ENCODE data around the gene GPC6.

GPC6 gene

GRCh38 chr13:93951108-93951507 is 724.5 kb downstream of the GPC6 start:
- no peak for DNase-seq
- no peak overlapping the region for H3K4ac ChIP-seq (ENCODE audit: low read depth in 1 of 2, low read length in 2 of 2)

GRCh38 chr13:93951951-93952350 is 725.3 kb downstream of the GPC6 start:
- Histone ChIP-seq H3K79me1 (replicated peaks; ENCODE audit: low read length, poor library complexity, severe bottlenecking) (no peaks in the 10 kb centered on the region), H3K14ac (ENCODE audit: low read length in 2 of 2) (no peak overlapping the region), H2BK15ac (ENCODE audit: low read depth, poor library complexity, severe bottlenecking) (no peak overlapping the region), H3K36me3 (ENCODE audit: control insufficient read depth in 1 of 2, insufficient read depth in 2 of 2, low read depth in 1 of 2, low read length in 2 of 2) (no peaks in the 10 kb centered on the region), H2AFZ (ENCODE audit: low read depth, low read length) (no peak overlapping the region), H3K4ac (ENCODE audit: low read depth in 1 of 2, low read length in 2 of 2) (no peak overlapping the region), H2BK5ac (ENCODE audit: low read depth, low read length, poor library complexity, severe bottlenecking) (no peak overlapping the region), H3K27ac (ENCODE audit: low read length, poor library complexity, severe bottlenecking) (no peak overlapping the region), H4K8ac (ENCODE audit: low read length) (no peak overlapping the region), H3K4me3 (ENCODE audit: insufficient read depth in 1 of 2, low read depth in 1 of 2, low read length in 2 of 2) (no peak overlapping the region), H3K4me1 (ENCODE audit: control insufficient read depth, insufficient read depth, low read depth, low read length) (no peaks in the 10 kb centered on the region), H3K9ac (ENCODE audit: low read length) (no peak overlapping the region), H2BK120ac (ENCODE audit: low read depth, low read length) (no peak overlapping the region), H3K4me2 (ENCODE audit: low read length, poor library complexity, severe bottlenecking) (no peak overlapping the region), H4K91ac (ENCODE audit: low read length) (no peak overlapping the region), H3K9me3 (ENCODE audit: control insufficient read depth, low read length) (no peaks in the 10 kb centered on the region), H3K23ac (ENCODE audit: low read length in 2 of 2) (no peak overlapping the region), H2AK5ac (ENCODE audit: low read length, severe bottlenecking) (no peak overlapping the region), H2BK12ac (ENCODE audit: low read length in 2 of 2) (no peak overlapping the region), H3K27me3 (ENCODE audit: control insufficient read depth in 1 of 2, insufficient read depth in 1 of 2, low read length in 2 of 2) (no peaks in the 10 kb centered on the region), H3K18ac (ENCODE audit: low read depth in 1 of 2, low read length in 2 of 2) (no peak overlapping the region)
- DNase-seq: no peak
- no CpG with 5 or more reads among the region's 1 CpG for WGBS

More at GRCh38 chr13:93951108-93951507, 724.5 kb downstream of the GPC6 start:
- Histone ChIP-seq H2BK15ac (ENCODE audit: low read depth, poor library complexity, severe bottlenecking) (no peak overlapping the region), H2AFZ (ENCODE audit: low read depth, low read length) (no peak overlapping the region), H4K8ac (ENCODE audit: low read length) (no peak overlapping the region), H3K14ac (ENCODE audit: low read length in 2 of 2) (no peak overlapping the region), H3K4me3 (ENCODE audit: insufficient read depth in 1 of 2, low read depth in 1 of 2, low read length in 2 of 2) (no peak overlapping the region), H3K4me1 (ENCODE audit: control insufficient read depth, insufficient read depth, low read depth, low read length) (no peaks in the 10 kb centered on the region), H3K27ac (ENCODE audit: low read length, poor library complexity, severe bottlenecking) (no peak overlapping the region), H2BK12ac (ENCODE audit: low read length in 2 of 2) (no peak overlapping the region), H4K91ac (ENCODE audit: low read length) (no peak overlapping the region), H3K36me3 (ENCODE audit: control insufficient read depth in 1 of 2, insufficient read depth in 2 of 2, low read depth in 1 of 2, low read length in 2 of 2) (no peaks in the 10 kb centered on the region), H2BK120ac (ENCODE audit: low read depth, low read length) (no peak overlapping the region), H2AK5ac (ENCODE audit: low read length, severe bottlenecking) (no peak overlapping the region), H3K18ac (ENCODE audit: low read depth in 1 of 2, low read length in 2 of 2) (no peak overlapping the region), H3K27me3 (ENCODE audit: control insufficient read depth in 1 of 2, insufficient read depth in 1 of 2, low read length in 2 of 2) (no peaks in the 10 kb centered on the region), H3K4me2 (ENCODE audit: low read length, poor library complexity, severe bottlenecking) (no peak overlapping the region), H3K79me1 (replicated peaks; ENCODE audit: low read length, poor library complexity, severe bottlenecking) (no peaks in the 10 kb centered on the region), H2BK5ac (ENCODE audit: low read depth, low read length, poor library complexity, severe bottlenecking) (no peak overlapping the region), H3K9ac (ENCODE audit: low read length) (no peak overlapping the region), H3K9me3 (ENCODE audit: control insufficient read depth, low read length) (no peaks in the 10 kb centered on the region), H3K23ac (ENCODE audit: low read length in 2 of 2) (no peak overlapping the region)

- Histone ChIP-seq H3K79me1 (replicated peaks; ENCODE audit: low read length, poor library complexity, severe bottlenecking) (no peaks in the 10 kb centered on the region), H4K8ac (ENCODE audit: low read length) (no peak overlapping the region), H3K36me3 (ENCODE audit: control insufficient read depth in 1 of 2, insufficient read depth in 2 of 2, low read depth in 1 of 2, low read length in 2 of 2) (no peaks in the 10 kb centered on the region), H3K4me1 (ENCODE audit: control insufficient read depth, insufficient read depth, low read depth, low read length) (no peaks in the 10 kb centered on the region), H2BK5ac (ENCODE audit: low read depth, low read length, poor library complexity, severe bottlenecking) (no peak overlapping the region), H2BK15ac (ENCODE audit: low read depth, poor library complexity, severe bottlenecking) (no peak overlapping the region), H3K27ac (ENCODE audit: low read length, poor library complexity, severe bottlenecking) (no peak overlapping the region), H2BK120ac (ENCODE audit: low read depth, low read length) (no peak overlapping the region), H3K14ac (ENCODE audit: low read length in 2 of 2) (no peak overlapping the region), H3K9ac (ENCODE audit: low read length) (no peak overlapping the region), H2AFZ (ENCODE audit: low read depth, low read length) (no peak overlapping the region), H3K9me3 (ENCODE audit: control insufficient read depth, low read length) (no peaks in the 10 kb centered on the region), H2BK12ac (ENCODE audit: low read length in 2 of 2) (no peak overlapping the region), H3K18ac (ENCODE audit: low read depth in 1 of 2, low read length in 2 of 2) (no peak overlapping the region), H4K91ac (ENCODE audit: low read length) (no peak overlapping the region), H3K27me3 (ENCODE audit: control insufficient read depth in 1 of 2, insufficient read depth in 1 of 2, low read length in 2 of 2) (no peaks in the 10 kb centered on the region), H2AK5ac (ENCODE audit: low read length, severe bottlenecking) (no peak overlapping the region), H3K23ac (ENCODE audit: low read length in 2 of 2) (no peak overlapping the region), H3K4me3 (ENCODE audit: insufficient read depth in 1 of 2, low read depth in 1 of 2, low read length in 2 of 2) (no peak overlapping the region), H3K4me2 (ENCODE audit: low read length, poor library complexity, severe bottlenecking) (no peak overlapping the region), H3K4ac (ENCODE audit: low read depth in 1 of 2, low read length in 2 of 2) (no peak overlapping the region)
- no peak for DNase-seq
- no CpG with 5 or more reads among the region's 1 CpG for WGBS
These were observed 727.2 kb downstream of the GPC6 start for GRCh38 chr13:93953841-93954240.

GRCh38 chr13:93955904-93956303 is 729.3 kb downstream of the GPC6 start:
- no peak overlapping the region for H4K8ac ChIP-seq (ENCODE audit: low read length)
- H3K4ac ChIP-seq (ENCODE audit: low read depth in 1 of 2, low read length in 2 of 2): no peak overlapping the region
- H3K27me3 ChIP-seq (ENCODE audit: control insufficient read depth in 1 of 2, insufficient read depth in 1 of 2, low read length in 2 of 2): no peaks in the 10 kb centered on the region
- H2AFZ ChIP-seq (ENCODE audit: low read depth, low read length): no peak overlapping the region
- no peaks in the 10 kb centered on the region for H3K4me1 ChIP-seq (ENCODE audit: control insufficient read depth, insufficient read depth, low read depth, low read length)
- no peak overlapping the region for H2BK5ac ChIP-seq (ENCODE audit: low read depth, low read length, poor library complexity, severe bottlenecking)
- H3K4me3 ChIP-seq (ENCODE audit: insufficient read depth in 1 of 2, low read depth in 1 of 2, low read length in 2 of 2): no peak overlapping the region
- no peak overlapping the region for H4K91ac ChIP-seq (ENCODE audit: low read length)
- H3K23ac ChIP-seq (ENCODE audit: low read length in 2 of 2): no peak overlapping the region
- no peak overlapping the region for H3K9ac ChIP-seq (ENCODE audit: low read length)
- peak overlapping the region in 1 of 2 experiments; percentile 12 for H3K18ac ChIP-seq (ENCODE audit: low read depth in 1 of 2, low read length in 2 of 2)
- H2BK120ac ChIP-seq (ENCODE audit: low read depth, low read length): no peak overlapping the region
- H2AK5ac ChIP-seq (ENCODE audit: low read length, severe bottlenecking): no peak overlapping the region
- no peaks in the 10 kb centered on the region for H3K9me3 ChIP-seq (ENCODE audit: control insufficient read depth, low read length)
- no peak for DNase-seq
- no peak overlapping the region for H2BK12ac ChIP-seq (ENCODE audit: low read length in 2 of 2)
- no peaks in the 10 kb centered on the region for H3K36me3 ChIP-seq (ENCODE audit: control insufficient read depth in 1 of 2, insufficient read depth in 2 of 2, low read depth in 1 of 2, low read length in 2 of 2)
- no peak overlapping the region for H2BK15ac ChIP-seq (ENCODE audit: low read depth, poor library complexity, severe bottlenecking)
- no peak overlapping the region for H3K14ac ChIP-seq (ENCODE audit: low read length in 2 of 2)
- H3K27ac ChIP-seq (ENCODE audit: low read length, poor library complexity, severe bottlenecking): no peak overlapping the region
- H3K4me2 ChIP-seq (ENCODE audit: low read length, poor library complexity, severe bottlenecking): no peak overlapping the region
- no peaks in the 10 kb centered on the region for H3K79me1 ChIP-seq (replicated peaks; ENCODE audit: low read length, poor library complexity, severe bottlenecking)

All from mesenchymal stem cell (in vitro differentiated cells and primary cell).